ENCODE results near the gene MTFMT. TPM values are rescaled to one million over a fixed set of nuclear protein-coding genes. Genes with fewer than 3 reads are reported as not detected.

MTFMT gene
- total RNA-seq, 1 donor from 2014 or later: 12.3 TPM

DNA sequence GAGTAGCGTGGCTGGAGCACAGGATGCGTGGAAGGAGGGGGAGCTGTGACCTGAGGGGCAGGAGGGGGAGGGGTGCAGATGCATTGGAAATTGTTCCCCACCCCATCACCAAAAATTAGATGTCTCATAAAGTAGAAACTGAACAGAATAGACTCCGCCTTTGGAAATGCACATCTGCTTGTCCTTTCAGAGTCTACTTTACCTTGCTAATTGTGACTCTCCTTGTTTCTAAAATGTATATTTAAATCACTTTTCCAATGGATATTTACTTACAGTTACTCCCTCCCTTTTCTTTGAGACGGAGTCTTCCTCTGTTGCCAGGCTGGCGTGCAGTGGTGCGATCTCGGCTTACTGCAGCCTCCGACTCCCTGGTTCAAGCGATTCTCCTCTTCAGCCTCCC lies 70.3 kb downstream of the MTFMT start:
- FAIRE-seq (no peak), DNase-seq (ENCODE audit: low read depth) (no peak)
- Mint-ChIP-seq H3K27ac (ENCODE audit: unreplicated experiment) (no peak overlapping the region), H3K36me3 (ENCODE audit: low read depth, unreplicated experiment) (peaks cover 44% of the 10 kb centered on the region), H3K4me3 (ENCODE audit: unreplicated experiment) (no peak overlapping the region), H3K9me3 (ENCODE audit: unreplicated experiment) (no peaks in the 10 kb centered on the region), H3K4me1 (ENCODE audit: low read depth, unreplicated experiment) (no peaks in the 10 kb centered on the region), H3K27me3 (ENCODE audit: low read depth, unreplicated experiment) (no peaks in the 10 kb centered on the region)
- Histone ChIP-seq H3K4me2 (ENCODE audit: low read length) (no peak overlapping the region), H3K27ac (ENCODE audit: low read depth, low read length) (no peak overlapping the region), H3K4me3 (ENCODE audit: insufficient read depth, low read depth, low read length) (no peak overlapping the region), H4K20me1 (ENCODE audit: insufficient read depth, low read length) (no peaks in the 10 kb centered on the region), H2AFZ (ENCODE audit: low read depth, low read length) (no peak overlapping the region), H3K9me3 (ENCODE audit: insufficient read depth, low read depth, low read length) (no peaks in the 10 kb centered on the region), H3K36me3 (ENCODE audit: insufficient read depth, low read length) (peaks cover 33% of the 10 kb centered on the region), H3K4me1 (ENCODE audit: insufficient read depth, low read length) (no peaks in the 10 kb centered on the region), H3K79me2 (ENCODE audit: insufficient read depth, low read length) (no peaks in the 10 kb centered on the region), H3K9ac (ENCODE audit: low read length) (no peak overlapping the region), H3K27me3 (ENCODE audit: insufficient read depth, low read length) (no peaks in the 10 kb centered on the region)
- TF ChIP-seq, protein P1, sequence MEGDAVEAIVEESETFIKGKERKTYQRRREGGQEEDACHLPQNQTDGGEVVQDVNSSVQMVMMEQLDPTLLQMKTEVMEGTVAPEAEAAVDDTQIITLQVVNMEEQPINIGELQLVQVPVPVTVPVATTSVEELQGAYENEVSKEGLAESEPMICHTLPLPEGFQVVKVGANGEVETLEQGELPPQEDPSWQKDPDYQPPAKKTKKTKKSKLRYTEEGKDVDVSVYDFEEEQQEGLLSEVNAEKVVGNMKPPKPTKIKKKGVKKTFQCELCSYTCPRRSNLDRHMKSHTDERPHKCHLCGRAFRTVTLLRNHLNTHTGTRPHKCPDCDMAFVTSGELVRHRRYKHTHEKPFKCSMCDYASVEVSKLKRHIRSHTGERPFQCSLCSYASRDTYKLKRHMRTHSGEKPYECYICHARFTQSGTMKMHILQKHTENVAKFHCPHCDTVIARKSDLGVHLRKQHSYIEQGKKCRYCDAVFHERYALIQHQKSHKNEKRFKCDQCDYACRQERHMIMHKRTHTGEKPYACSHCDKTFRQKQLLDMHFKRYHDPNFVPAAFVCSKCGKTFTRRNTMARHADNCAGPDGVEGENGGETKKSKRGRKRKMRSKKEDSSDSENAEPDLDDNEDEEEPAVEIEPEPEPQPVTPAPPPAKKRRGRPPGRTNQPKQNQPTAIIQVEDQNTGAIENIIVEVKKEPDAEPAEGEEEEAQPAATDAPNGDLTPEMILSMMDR (IDR thresholded peaks at IDR 0.05; ENCODE audit: insufficient read depth, low read depth, low read length): no peak
- TF ChIP-seq EZH2 (IDR thresholded peaks at IDR 0.05; ENCODE audit: insufficient read depth, low read length): no peak

DNA sequence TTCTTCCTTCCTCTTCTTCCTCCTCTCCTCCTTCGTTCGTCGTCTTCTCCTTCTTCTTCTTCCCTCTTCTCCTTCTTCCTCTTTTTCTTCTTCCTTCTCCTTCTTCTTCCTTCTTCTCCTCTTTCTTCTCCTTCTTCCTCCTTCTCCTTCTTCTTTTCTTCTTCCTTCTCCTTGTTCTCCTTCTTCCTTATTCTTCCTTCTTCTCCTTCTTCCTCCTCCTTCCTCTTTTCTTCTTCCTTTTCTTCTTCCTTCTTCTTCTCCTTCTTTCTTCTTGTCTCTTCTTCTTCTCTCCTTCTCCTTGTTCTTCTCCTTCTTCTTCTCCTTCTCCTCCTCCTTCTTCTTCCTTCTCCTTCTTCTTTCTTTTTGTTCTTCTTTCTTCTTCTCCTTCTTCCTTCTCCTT lies 75.0 kb downstream of the MTFMT start:
- Histone ChIP-seq H3K79me2 (ENCODE audit: insufficient read depth, low read length) (no peaks in the 10 kb centered on the region), H3K9me3 (ENCODE audit: insufficient read depth, low read depth, low read length) (no peaks in the 10 kb centered on the region), H4K20me1 (ENCODE audit: insufficient read depth, low read length) (no peaks in the 10 kb centered on the region), H3K27me3 (ENCODE audit: insufficient read depth, low read length) (no peaks in the 10 kb centered on the region), H3K4me1 (ENCODE audit: insufficient read depth, low read length) (no peaks in the 10 kb centered on the region), H3K4me3 (ENCODE audit: insufficient read depth, low read depth, low read length) (no peak overlapping the region), H3K27ac (ENCODE audit: low read depth, low read length) (no peak overlapping the region), H2AFZ (ENCODE audit: low read depth, low read length) (no peak overlapping the region), H3K9ac (ENCODE audit: low read length) (no peak overlapping the region), H3K36me3 (ENCODE audit: insufficient read depth, low read length) (peaks cover 12% of the 10 kb centered on the region), H3K4me2 (ENCODE audit: low read length) (no peak overlapping the region)
- Mint-ChIP-seq H3K4me3 (ENCODE audit: unreplicated experiment) (no peak overlapping the region), H3K27ac (ENCODE audit: unreplicated experiment) (no peak overlapping the region), H3K27me3 (ENCODE audit: low read depth, unreplicated experiment) (no peaks in the 10 kb centered on the region), H3K9me3 (ENCODE audit: unreplicated experiment) (no peaks in the 10 kb centered on the region), H3K4me1 (ENCODE audit: low read depth, unreplicated experiment) (no peaks in the 10 kb centered on the region), H3K36me3 (ENCODE audit: low read depth, unreplicated experiment) (peaks cover 21% of the 10 kb centered on the region)
- FAIRE-seq (no peak), DNase-seq (ENCODE audit: low read depth) (no peak)
- no peak for TF ChIP-seq EZH2 (IDR thresholded peaks at IDR 0.05; ENCODE audit: insufficient read depth, low read length)
- TF ChIP-seq, protein P1 (IDR thresholded peaks at IDR 0.05; ENCODE audit: insufficient read depth, low read depth, low read length): no peak

DNA sequence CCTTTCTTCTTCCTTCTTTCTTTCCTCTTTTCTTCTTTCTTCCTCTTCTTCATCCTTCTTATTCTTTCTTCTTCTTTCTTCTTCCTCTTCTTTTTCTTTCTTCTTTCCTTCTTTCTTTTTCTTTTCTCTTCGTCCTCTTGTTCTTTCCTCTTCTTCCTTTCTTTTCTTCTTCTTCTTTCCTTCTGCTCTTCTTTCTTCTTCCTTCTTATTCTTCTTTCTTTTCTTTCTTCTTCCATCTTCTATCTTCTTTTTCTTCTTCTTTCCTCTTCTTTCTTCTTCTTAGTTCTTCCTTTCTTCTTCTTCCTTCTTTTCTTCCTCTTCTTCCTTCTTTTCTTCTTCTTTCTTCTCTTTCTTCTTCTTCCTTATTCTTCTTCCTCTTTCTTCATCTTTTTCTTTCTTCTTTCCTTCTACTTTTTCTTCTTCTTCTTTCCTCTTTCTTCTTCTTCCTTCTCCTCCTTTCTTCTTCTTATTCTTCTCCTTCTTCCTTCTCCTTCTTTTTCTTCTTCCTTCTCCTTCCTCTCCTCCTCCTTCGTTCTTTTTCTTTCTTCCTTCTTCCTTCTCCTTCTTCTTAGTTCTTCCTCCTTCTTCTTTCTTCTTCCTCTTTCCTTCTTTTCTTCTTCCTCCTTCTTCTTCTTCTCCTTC lies 77.5 kb downstream of the MTFMT start:
- no peaks in the 10 kb centered on the region for H3K4me1 Mint-ChIP-seq (ENCODE audit: low read depth, unreplicated experiment)
- no peaks in the 10 kb centered on the region for H3K9me3 Mint-ChIP-seq (ENCODE audit: unreplicated experiment)
- peaks cover 18% of the 10 kb centered on the region for H3K36me3 Mint-ChIP-seq (ENCODE audit: low read depth, unreplicated experiment)
- H3K79me2 ChIP-seq (ENCODE audit: insufficient read depth, low read length): no peaks in the 10 kb centered on the region
- H3K9me3 ChIP-seq (ENCODE audit: insufficient read depth, low read depth, low read length): no peaks in the 10 kb centered on the region
- no peak overlapping the region for H3K27ac Mint-ChIP-seq (ENCODE audit: unreplicated experiment)
- no peaks in the 10 kb centered on the region for H3K27me3 ChIP-seq (ENCODE audit: insufficient read depth, low read length)
- H3K4me1 ChIP-seq (ENCODE audit: insufficient read depth, low read length): no peaks in the 10 kb centered on the region
- no peak for DNase-seq (ENCODE audit: low read depth)
- H3K27ac ChIP-seq (ENCODE audit: low read depth, low read length): no peak overlapping the region
- FAIRE-seq: no peak
- TF ChIP-seq EZH2 (IDR thresholded peaks at IDR 0.05; ENCODE audit: insufficient read depth, low read length): no peak
- TF ChIP-seq, protein P1 (IDR thresholded peaks at IDR 0.05; ENCODE audit: insufficient read depth, low read depth, low read length): no peak
- no peak overlapping the region for H3K9ac ChIP-seq (ENCODE audit: low read length)
- no peak overlapping the region for H3K4me2 ChIP-seq (ENCODE audit: low read length)
- no peak overlapping the region for H2AFZ ChIP-seq (ENCODE audit: low read depth, low read length)
- no peak overlapping the region for H3K4me3 Mint-ChIP-seq (ENCODE audit: unreplicated experiment)
- H3K27me3 Mint-ChIP-seq (ENCODE audit: low read depth, unreplicated experiment): no peaks in the 10 kb centered on the region
- H3K36me3 ChIP-seq (ENCODE audit: insufficient read depth, low read length): peaks cover 6% of the 10 kb centered on the region
- no peak overlapping the region for H3K4me3 ChIP-seq (ENCODE audit: insufficient read depth, low read depth, low read length)
- H4K20me1 ChIP-seq (ENCODE audit: insufficient read depth, low read length): no peaks in the 10 kb centered on the region

Measured in astrocyte (in vitro differentiated cells and primary cell).